Erythroblast (primary cell): ENCODE measurements around the gene NDUFA13.

Experiments
- GATA1 ChIP-seq: IDR thresholded peaks from 2 replicates; pipeline ENCODE4 v1.6.1; 2011; ENCODE audit warnings: low read depth, mild to moderate bottlenecking, control low read depth, low read length, moderate library complexity
- POLR2A ChIP-seq: IDR thresholded peaks from 2 replicates; pipeline ENCODE4 v1.6.1; 2011; ENCODE audit warnings: mild to moderate bottlenecking, low read length

DNA sequence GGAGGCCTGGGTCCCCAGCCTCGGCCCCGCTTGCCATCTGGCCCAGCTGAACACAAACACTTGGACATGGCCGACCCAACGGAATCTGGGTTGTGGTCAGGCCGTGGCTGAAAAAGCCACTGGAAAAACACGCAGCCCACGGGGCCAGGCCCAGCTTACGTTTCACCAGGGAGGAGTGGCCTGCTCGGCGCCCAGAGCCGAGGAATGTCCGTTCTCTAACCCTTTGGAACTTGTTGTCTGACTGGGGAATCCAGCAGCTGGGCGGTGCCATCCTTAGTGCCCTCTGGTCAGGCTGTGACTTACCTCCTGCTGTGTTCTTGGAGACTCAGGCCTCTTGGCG lies 35.8 kb downstream of the NDUFA13 start:
- TF ChIP-seq POLR2A (no peak), GATA1 (no peak)
